ENCODE data around the gene CA11.
A peak's percentile ranks its signal among the peaks of the same experiment; 100 is the strongest.
"Not testable (repeated sequence)": the region's sequence is repeated elsewhere in the genome, so short reads cannot be mapped to it uniquely, and the experiment has no call there.

CA11 gene

DNA sequence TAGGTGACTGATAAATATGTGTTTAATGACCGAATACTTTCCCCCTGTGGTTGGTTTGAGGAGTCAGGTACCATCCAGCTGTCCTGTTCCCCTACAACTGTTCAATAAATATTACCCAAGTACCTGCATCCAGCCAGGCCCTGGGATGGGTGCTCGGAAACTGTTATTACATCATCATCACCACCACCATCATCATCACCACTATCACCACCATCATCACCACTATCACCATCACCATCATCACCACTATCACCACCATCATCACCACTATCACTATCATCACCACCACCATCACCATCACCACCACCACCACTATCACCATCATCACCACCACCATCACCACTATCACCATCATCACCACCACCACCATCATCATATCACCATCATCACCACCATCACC is 22.8 kb upstream of the CA11 start:
- DNase-seq, result no peak

DNA sequence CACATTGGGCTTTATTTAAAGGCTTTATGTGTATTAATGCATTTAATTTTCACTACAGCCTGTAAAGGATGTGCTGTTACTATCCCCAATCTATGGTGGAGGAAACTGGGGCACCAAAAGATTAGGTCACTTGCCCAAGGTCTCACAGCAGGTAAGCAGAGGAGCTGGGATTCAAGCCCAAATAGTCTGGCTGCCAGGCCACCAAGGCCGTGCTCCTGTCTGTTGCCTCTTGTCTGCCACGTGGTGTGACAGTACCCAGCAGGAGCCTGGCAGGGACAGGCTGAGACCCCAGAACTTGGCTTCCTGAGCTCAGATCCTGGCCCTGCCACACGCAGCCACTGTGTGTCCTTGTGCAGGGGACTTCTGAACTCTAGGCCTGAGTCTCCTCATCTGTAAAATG is 22.3 kb upstream of the CA11 start:
- DNase-seq, result no peak

DNA sequence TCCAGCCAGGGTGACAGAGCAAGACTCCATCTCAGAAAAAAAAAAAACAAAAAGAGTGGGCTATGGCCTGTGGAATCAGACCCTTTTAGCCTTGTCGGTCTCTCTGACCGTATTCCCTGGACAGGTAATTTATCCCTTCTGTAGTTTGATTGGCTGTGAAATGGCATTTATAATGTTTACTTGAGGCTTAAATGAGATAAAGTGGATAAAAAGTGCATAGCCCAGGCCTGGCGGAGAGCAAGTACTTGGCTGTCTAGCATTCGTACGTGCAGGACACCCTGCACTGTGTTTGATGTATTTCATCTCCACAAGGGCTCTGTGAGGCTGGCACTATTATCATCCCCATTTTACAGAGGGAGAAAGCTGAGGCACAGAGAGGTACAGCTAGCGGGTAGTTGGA is 19.8 kb upstream of the CA11 start:
- no peak for DNase-seq

DNA sequence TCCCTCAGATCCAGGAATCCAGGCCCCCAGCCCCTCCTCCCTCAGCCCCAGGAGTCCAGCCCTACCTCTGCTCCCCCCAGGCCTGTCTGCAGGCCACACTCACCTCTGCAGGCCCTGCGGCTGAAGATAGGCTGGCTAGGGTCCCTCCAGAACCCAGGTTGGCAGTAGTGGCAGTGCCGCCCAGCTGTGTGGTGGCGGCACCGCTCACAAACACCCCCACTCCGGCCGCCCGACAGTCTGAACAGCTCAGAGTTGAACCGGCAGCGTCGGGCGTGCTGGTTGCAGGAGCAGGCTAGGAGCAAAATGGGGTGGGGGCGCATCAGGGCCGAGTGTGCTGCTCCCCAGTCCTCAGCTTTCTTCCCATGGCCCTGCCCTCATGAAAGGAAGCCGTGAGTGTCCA is 18.5 kb upstream of the CA11 start:
- no peak for DNase-seq

- DNase-seq, result no peak
Measured at GRCh38 chr19:48663667-48664066, 17.7 kb upstream of the CA11 start.

GRCh38 chr19:48661711-48662090 is 15.7 kb upstream of the CA11 start:
- no peak for DNase-seq

DNA sequence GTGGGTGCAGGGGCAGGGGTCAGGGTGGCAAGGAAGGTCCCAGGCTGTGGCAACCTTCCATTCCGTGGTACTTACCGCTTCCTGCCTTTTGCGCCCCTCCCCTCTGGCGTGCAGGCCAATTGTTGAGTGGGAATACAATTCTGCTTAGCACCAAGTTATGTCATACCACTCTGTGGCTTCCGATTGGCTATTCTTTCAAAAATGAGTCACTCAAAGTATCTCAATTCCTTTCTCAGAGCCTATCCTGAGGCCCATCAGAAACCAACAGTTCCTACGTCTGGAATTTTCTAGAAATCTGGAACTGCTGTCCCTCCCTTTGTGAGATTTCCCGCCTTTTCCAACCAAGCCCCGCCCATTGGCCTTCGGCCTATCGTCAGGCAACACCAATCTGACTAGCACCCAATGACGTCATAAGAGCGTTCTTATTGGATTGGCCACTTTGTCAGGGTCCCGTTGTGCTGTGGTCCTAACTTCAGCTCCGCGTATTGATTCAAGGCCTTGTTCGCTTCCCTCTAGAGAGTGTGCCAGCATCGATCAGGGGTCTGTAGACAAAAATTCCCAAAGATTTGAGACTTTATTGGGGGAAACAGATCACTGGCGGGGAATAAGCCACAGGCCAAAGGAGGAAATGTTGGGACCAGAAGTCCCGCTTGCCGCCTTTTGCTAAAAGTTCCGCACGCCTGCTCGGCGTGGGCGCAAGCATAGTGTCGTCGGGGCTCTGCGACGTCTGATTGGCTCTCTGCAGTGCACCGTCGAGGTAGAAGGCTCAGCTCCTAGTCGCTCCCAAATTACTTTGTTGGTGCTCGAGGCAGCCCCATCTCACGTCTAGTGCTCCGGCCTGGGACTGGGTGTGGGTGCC is 15.1 kb upstream of the CA11 start:
- no peak for DNase-seq

GRCh38 chr19:48659768-48660167 is 13.8 kb upstream of the CA11 start:
- no peak for DNase-seq

GRCh38 chr19:48658483-48658882 is 12.5 kb upstream of the CA11 start:
- DNase-seq, result no peak

GRCh38 chr19:48657828-48658227 is 11.8 kb upstream of the CA11 start:
- DNase-seq, result not testable (repeated sequence)

DNA sequence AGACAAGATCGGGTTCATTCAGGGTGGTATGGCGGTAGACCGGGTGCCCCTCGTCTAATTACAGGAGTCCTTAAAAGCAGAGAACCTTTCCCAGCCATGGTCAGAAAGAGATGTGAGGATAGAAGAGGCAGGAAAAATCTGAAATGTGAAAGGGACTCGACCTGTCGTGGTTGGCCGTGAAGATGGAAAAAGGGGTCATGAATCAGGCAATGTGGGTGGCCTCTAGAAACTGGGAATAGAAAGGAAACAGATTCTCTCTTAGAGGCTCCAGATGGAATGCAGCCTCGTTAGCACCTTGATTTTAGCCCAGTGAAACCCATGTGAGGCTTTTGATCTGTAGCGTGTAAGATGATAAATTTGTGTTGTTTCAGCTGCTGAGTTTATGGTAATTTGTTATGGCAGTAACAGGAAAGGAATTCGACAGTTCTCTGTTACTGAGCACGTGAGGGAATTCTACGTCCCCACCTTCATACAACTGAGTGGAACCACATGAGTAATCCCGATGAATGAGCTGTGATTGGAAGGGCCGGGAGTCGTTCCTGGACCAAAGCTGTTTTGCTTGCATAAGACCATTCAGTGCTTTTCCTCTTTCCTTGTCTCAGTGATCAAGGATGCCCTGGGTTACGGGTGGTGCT is 11.0 kb upstream of the CA11 start:
- DNase-seq, result no peak

- no peak for DNase-seq
Measured at GRCh38 chr19:48654299-48655059, 8.5 kb upstream of the CA11 start.

- DNase-seq, result no peak
Measured at GRCh38 chr19:48651683-48652048, 5.7 kb upstream of the CA11 start.

DNA sequence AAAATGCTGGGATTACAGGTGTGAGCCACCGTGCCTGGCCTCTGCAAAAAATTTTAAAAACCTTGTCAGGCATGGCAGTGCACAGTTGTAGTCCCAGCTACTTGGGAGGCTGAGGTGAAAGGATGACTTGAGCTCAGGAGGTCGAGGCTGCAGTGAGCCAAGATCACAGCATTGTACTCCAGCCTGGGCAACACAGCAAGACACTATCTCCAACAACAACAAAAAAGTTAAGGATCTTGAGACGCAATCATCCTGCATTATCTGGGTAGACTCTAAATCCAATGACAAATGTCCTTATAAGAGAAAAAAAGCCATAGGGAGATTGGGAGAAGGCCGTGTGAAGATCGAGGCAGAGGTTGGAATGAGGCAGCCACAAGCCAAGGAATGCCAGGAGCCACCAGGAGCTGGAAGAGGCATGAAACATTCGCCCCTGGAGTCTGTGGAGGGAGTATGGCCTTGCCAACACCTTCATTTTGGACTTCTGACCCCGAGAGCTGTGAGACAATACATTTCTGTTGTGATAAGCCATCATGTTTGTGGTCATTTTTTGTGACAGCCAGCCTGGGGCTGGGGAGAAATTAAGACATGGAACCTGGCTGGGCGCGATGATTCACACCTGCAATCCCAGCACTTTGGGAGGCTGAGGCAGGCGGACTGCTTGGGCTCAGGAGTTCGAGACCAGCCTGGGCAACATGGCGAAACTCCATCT is 5.1 kb upstream of the CA11 start:
- DNase-seq, result no peak

GRCh38 chr19:48648134-48648533 is 2.1 kb upstream of the CA11 start:
- DNase-seq, result no peak

DNA sequence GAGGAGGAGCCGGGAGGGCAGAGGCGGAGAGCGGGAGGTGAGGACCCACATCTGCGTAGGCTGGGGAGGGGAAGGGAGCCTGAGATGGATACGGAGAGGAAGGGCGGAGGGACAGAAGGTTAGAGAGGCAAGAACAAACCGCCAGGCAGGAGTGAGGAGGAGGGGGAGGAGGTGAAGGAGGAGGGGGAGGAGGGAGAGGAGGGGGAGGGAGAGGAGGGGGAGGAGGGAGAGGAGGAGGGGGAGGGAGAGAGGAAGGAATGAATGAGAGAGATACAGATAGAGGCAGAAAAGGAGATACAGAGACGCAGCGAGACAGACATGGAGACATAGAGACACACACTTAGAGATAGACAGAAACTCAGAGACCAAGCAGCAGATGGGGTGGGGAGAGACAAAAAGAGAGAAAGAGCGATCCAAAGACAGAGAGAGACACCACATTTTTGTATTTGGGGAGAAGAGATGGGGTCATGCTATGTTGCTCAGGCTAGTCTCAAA is 782 bp upstream of the CA11 start:
- no peak for DNase-seq

- no peak for DNase-seq
Measured at GRCh38 chr19:48645620-48646000, 377 bp downstream of the CA11 start.

- DNase-seq, result peak; percentile 43
Measured at GRCh38 chr19:48644839-48645619, 958 bp downstream of the CA11 start.

DNA sequence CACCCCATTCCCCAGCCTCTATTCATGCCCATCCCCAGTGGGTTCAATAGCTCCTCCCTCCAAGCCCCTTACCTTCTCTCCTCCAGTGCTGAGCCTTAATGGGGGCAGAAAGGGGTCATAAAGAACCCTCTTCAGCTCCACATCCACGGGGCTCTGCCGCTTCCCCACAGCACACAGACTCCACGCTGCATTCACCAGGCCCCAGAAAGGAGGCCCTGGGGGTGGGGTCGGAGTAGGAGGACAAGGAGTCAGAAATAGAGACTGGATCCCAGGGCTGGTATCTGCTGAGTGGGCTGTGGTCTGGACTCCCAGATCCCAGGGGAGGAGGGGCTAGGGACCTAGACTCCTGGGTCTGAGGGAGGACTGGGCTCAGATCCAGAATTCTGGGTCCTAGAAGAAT is 1.6 kb downstream of the CA11 start:
- no peak for DNase-seq

DNA sequence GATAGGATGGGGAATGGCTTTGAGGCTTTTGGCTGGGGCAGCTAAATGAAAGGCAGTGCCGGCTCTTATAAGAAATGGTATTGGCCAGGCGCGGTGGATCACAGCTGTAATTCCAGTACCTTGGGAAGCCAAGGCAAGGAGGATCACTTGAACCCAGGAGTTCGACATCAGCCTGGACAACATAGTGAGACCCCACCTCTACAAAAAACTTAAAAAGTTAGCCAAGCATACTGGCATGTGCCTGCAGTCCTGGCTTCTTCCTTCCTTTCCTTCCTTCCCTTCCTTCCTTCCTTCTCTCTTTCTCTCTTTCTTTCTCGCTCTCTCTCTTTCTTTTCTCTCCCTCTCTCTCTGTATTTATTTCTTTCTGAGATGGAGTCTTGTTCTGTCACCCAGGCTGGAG is 3.1 kb downstream of the CA11 start:
- no peak for DNase-seq

DNA sequence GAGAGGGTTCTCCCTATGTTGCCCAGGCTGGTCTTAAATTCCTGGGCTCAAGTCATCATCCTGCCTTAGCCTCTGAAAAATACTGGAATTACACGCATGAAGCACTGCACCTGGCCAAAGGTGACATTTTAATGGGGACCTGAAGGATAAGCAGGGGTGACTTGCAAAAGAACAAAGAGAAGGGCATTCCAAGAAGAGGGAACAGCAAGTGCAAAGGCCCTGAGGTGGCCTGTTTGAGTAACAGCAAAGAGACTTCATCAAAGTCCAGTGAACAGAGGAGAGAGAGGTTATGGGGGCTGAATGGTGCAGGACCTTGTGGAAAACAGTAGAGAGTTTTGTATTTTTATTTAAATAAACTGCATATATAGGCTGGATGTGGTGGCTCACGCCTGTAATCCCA is 4.1 kb downstream of the CA11 start:
- no peak for DNase-seq
